HG03378 (cell line): ENCODE results near the gene PTCH1.

Experiments used
- ATAC-seq: cut with Tn5 transposase; IDR thresholded peaks from one replicate; pipeline ENCODE4 v1.9.1; 2021; ENCODE audit warnings: mild to moderate bottlenecking, moderate library complexity; ENCODE audit not compliant: unreplicated experiment

Gene PTCH1

GRCh38 chr9:95513711-95514110 lies 3.1 kb downstream of the PTCH1 start:
- ATAC-seq = no peak

GRCh38 chr9:95512709-95513095 lies 4.1 kb downstream of the PTCH1 start:
- ATAC-seq = no peak

- ATAC-seq = no peak
These were observed 4.6 kb downstream of the PTCH1 start for GRCh38 chr9:95511952-95512708.

GRCh38 chr9:95511616-95511931 lies 5.2 kb downstream of the PTCH1 start:
- ATAC-seq = no peak

- peak; percentile 39 for ATAC-seq
These were observed 5.8 kb downstream of the PTCH1 start for GRCh38 chr9:95510709-95511615.

GRCh38 chr9:95509851-95510708 lies 6.7 kb downstream of the PTCH1 start:
- no peak for ATAC-seq

- peak; percentile 46 for ATAC-seq
These were observed 7.6 kb downstream of the PTCH1 start for GRCh38 chr9:95508968-95509850.

GRCh38 chr9:95508242-95508967 lies 8.4 kb downstream of the PTCH1 start:
- no peak for ATAC-seq

GRCh38 chr9:95507464-95508241 lies 9.1 kb downstream of the PTCH1 start:
- ATAC-seq = no peak

GRCh38 chr9:95506678-95507463 lies 9.9 kb downstream of the PTCH1 start:
- no peak for ATAC-seq

- ATAC-seq = no peak
These were observed 10.4 kb downstream of the PTCH1 start for GRCh38 chr9:95506428-95506677.

- no peak for ATAC-seq
These were observed 10.9 kb downstream of the PTCH1 start for GRCh38 chr9:95505717-95506427.

GRCh38 chr9:95505072-95505716 lies 11.6 kb downstream of the PTCH1 start:
- no peak for ATAC-seq

GRCh38 chr9:95504053-95504963 lies 12.5 kb downstream of the PTCH1 start:
- no peak for ATAC-seq

GRCh38 chr9:95503369-95503768 lies 13.4 kb downstream of the PTCH1 start:
- no peak for ATAC-seq

- ATAC-seq = no peak
These were observed 14.5 kb downstream of the PTCH1 start for GRCh38 chr9:95502248-95502647.
